ENCODE results near the gene TMEM145. TPM values are rescaled to one million over a fixed set of nuclear protein-coding genes. Genes with fewer than 3 reads are reported as not detected.

The TMEM145 gene
- total and polyA plus RNA-seq, 4 experiments from 2014 or later, result not detected

DNA sequence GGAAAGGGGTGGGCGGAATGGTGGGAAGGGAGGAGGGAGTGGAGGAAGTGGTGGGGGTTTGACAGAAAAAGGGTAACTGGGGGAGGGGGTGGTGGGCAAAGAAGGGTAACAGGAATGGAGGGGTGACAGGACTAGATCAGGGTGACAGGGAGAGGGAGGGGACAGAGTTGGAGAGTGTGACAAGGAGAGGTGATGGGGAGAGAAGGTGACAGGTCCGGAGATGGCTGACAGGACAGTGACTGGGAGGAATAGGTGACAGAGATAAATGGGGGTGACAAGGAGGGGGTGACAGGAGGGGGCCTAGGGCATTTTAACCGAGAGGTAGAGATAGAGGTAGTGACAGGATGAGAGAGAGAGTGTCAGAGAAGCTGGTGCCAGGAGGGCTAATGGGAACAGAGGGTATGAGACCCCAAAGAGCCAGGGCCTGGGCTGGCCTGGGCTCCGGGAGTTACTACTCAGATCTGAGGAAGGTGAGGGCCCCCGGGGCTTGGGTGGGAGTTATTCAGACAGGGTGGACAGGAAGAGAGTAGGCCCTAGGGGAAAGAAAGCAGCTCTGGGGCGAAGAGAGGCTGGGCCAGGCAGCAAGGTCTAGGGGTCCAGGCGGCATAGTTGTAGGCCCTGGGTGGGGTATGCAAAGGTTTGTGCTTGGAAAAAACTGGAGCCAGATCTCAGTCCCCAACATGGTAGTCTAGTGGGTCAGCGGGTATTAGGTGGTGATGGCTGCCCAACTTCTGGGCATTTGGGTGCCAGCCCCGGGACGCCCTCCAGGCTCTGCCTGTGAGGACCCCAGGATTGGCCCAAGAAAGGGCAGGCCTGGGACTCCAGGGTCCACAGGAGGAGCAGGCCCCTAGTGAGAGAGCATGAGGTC is 43.4 kb upstream of the TMEM145 start:
- Mint-ChIP-seq H3K27me3 (no peaks in the 10 kb centered on the region), H3K4me1 (peaks cover 3 to 31% (median 28%) of the 10 kb centered on the region in 4 donors), H3K36me3 (peaks cover under 1 to 11% of the 10 kb centered on the region in 2 donors), H3K4me3 (peak overlapping the region in 4 of 8 donors; percentile 89 to 94 (median 92)), H3K9me3 (no peaks in the 10 kb centered on the region), H3K27ac (peak overlapping the region in 4 of 7 donors; percentile 96 to 99 (median 98))
- Histone ChIP-seq H3K4me1 (ENCODE audit: insufficient read depth, low read length) (peaks cover 37% of the 10 kb centered on the region), H3K27me3 (ENCODE audit: insufficient read depth, low read length) (no peaks in the 10 kb centered on the region), H3K9me3 (ENCODE audit: control insufficient read depth in 1 of 2, low read length in 2 of 2) (no peaks in the 10 kb centered on the region), H3K27ac (ENCODE audit: low read depth, low read length) (peak overlapping the region; percentile 93), H3K4me3 (ENCODE audit: low read length in 2 of 2) (peak overlapping the region; percentile 65 to 76), H3K36me3 (ENCODE audit: insufficient read depth, low read length) (peaks cover 13% of the 10 kb centered on the region)
- ChIA-PET POLR2A (ENCODE audit: partially characterized antibody) (interaction anchor here (0.8 to 8.1 kb wide), 12 partner anchors 12 to 147 kb away, joined by 3 to 131 read pairs (median 5); partner anchors contain the start of genes ERF and GSK3A), CTCF (ENCODE audit: partially characterized antibody) (interaction anchor here (0.9 to 2.7 kb wide), 8 partner anchors 10 to 160 kb away, joined by 3 to 35 read pairs (median 4); partner anchors contain the start of gene GSK3A)
- peak in 1 of 5 donors; percentile 57 for DNase-seq
- intact Hi-C loops (cut with micrococcal nuclease), result loop anchor here (1.0 to 5.0 kb wide), 2 partner anchors 14 to 153 kb away; no protein-coding TSS in a partner anchor

DNA sequence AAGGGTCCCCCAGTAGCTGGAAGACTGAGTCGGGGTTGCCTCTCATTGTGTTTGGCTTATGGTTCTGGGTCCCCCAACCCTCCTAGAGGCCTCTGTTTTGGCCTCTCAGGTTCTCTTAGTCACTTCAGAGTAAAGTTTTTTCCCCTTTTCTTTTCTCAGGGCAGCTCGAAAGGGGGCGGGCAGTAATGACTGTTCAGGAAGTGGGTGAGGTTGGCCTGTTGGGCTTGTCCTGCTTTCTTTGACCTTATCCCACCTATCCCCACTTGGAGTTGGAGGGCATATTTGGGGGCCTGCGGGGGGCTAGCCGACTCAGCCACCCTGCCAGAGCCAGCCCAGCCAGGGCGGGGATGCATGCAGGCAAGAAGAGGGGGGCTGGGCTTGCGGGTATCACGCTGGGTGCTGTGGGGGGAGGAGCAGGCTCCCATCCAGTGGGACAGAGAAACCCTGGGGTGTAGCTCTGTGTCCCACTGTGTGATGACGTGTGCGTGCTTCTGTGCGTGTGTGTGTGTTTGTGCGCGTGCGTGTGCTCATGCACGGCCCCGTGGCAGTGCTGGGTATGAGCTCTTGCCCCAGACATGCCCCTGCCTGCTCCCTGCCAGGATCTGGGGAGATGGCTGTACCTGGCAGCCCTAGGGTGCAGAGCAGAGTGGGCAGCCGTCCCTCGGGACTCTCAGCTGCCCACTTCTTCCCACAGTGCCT is 42.6 kb upstream of the TMEM145 start:
- Mint-ChIP-seq H3K27ac (peak overlapping the region in 4 of 7 donors; percentile 96 to 99 (median 98)), H3K36me3 (peaks cover 6 to 16% of the 10 kb centered on the region in 2 donors), H3K27me3 (no peaks in the 10 kb centered on the region), H3K9me3 (no peaks in the 10 kb centered on the region), H3K4me1 (peaks cover 9 to 35% (median 34%) of the 10 kb centered on the region in 4 donors), H3K4me3 (peak overlapping the region in 4 of 8 donors; percentile 89 to 94 (median 92))
- ChIA-PET CTCF (ENCODE audit: partially characterized antibody) (interaction anchor here (0.9 to 2.7 kb wide), 9 partner anchors 9 to 162 kb away, joined by 3 to 35 read pairs (median 4); partner anchors contain the start of gene GSK3A), POLR2A (ENCODE audit: partially characterized antibody) (interaction anchor here (0.7 to 8.1 kb wide), 10 partner anchors 12 to 138 kb away, joined by 3 to 131 read pairs (median 5); partner anchors contain the start of genes ERF and GSK3A)
- Histone ChIP-seq H3K9me3 (ENCODE audit: control insufficient read depth in 1 of 2, low read length in 2 of 2) (no peaks in the 10 kb centered on the region), H3K27me3 (ENCODE audit: insufficient read depth, low read length) (no peaks in the 10 kb centered on the region), H3K4me1 (ENCODE audit: insufficient read depth, low read length) (peaks cover 38% of the 10 kb centered on the region), H3K27ac (ENCODE audit: low read depth, low read length) (peak overlapping the region; percentile 93), H3K36me3 (ENCODE audit: insufficient read depth, low read length) (peaks cover 13% of the 10 kb centered on the region), H3K4me3 (ENCODE audit: low read length in 2 of 2) (peak overlapping the region; percentile 65 to 76)
- intact Hi-C loops (cut with micrococcal nuclease), result no loop called here
- DNase-seq, result peak; percentile 72 to 92 (median 78)

GRCh38 chr19:42271045-42271419 is 42.1 kb upstream of the TMEM145 start:
- DNase-seq, result no peak
- H3K4me3 ChIP-seq (ENCODE audit: low read length in 2 of 2), result peak overlapping the region; percentile 11 to 76
- H3K4me3 Mint-ChIP-seq, result peak overlapping the region in 4 of 8 donors; percentile 21 to 94 (median 70)

GRCh38 chr19:42271861-42272534 is 41.1 kb upstream of the TMEM145 start:
- ChIA-PET CTCF (ENCODE audit: partially characterized antibody) (interaction anchor here (1.1 kb wide), 1 partner anchor 163 kb away, joined by 3 read pairs; no protein-coding TSS in a partner anchor), POLR2A (ENCODE audit: partially characterized antibody) (interaction anchor here (1.0 to 8.1 kb wide), 4 partner anchors 10 to 136 kb away, joined by 4 to 131 read pairs (median 6); partner anchors contain the start of gene GSK3A)
- Histone ChIP-seq H3K36me3 (ENCODE audit: insufficient read depth, low read length) (peaks cover 13% of the 10 kb centered on the region), H3K27ac (ENCODE audit: low read depth, low read length) (peak overlapping the region; percentile 93), H3K4me1 (ENCODE audit: insufficient read depth, low read length) (peaks cover 51% of the 10 kb centered on the region), H3K9me3 (ENCODE audit: control insufficient read depth in 1 of 2, low read length in 2 of 2) (no peaks in the 10 kb centered on the region), H3K27me3 (ENCODE audit: insufficient read depth, low read length) (no peaks in the 10 kb centered on the region), H3K4me3 (ENCODE audit: low read length in 2 of 2) (no peak overlapping the region)
- intact Hi-C loops (cut with micrococcal nuclease), result no loop called here
- Mint-ChIP-seq H3K27ac (peak overlapping the region in 3 of 7 donors; percentile 73 to 96 (median 87)), H3K36me3 (peaks cover 6 to 19% of the 10 kb centered on the region in 2 donors), H3K4me3 (no peak overlapping the region), H3K4me1 (peaks cover 24 to 49% (median 44%) of the 10 kb centered on the region in 4 donors), H3K27me3 (no peaks in the 10 kb centered on the region), H3K9me3 (no peaks in the 10 kb centered on the region)
- DNase-seq, result peak in 1 of 5 donors; percentile 35

More at GRCh38 chr19:42271045-42271419, 42.1 kb upstream of the TMEM145 start:
- Histone ChIP-seq H3K36me3 (ENCODE audit: insufficient read depth, low read length) (peaks cover 13% of the 10 kb centered on the region), H3K9me3 (ENCODE audit: control insufficient read depth in 1 of 2, low read length in 2 of 2) (no peaks in the 10 kb centered on the region), H3K4me1 (ENCODE audit: insufficient read depth, low read length) (peaks cover 41% of the 10 kb centered on the region), H3K27ac (ENCODE audit: low read depth, low read length) (peak overlapping the region; percentile 93), H3K27me3 (ENCODE audit: insufficient read depth, low read length) (no peaks in the 10 kb centered on the region)
- POLR2A ChIA-PET (ENCODE audit: partially characterized antibody), result interaction anchor here (0.7 to 8.1 kb wide), 8 partner anchors 11 to 138 kb away, joined by 3 to 131 read pairs (median 6); partner anchors contain the start of genes ERF and GSK3A
- intact Hi-C loops (cut with micrococcal nuclease), result no loop called here
- Mint-ChIP-seq H3K27ac (peak overlapping the region in 5 of 7 donors; percentile 71 to 96 (median 87)), H3K27me3 (no peaks in the 10 kb centered on the region), H3K36me3 (peaks cover 6 to 17% of the 10 kb centered on the region in 2 donors), H3K4me1 (peaks cover 14 to 40% (median 37%) of the 10 kb centered on the region in 4 donors), H3K9me3 (no peaks in the 10 kb centered on the region)
- CTCF ChIA-PET (ENCODE audit: partially characterized antibody), result interaction anchor here (1.1 to 2.7 kb wide), 5 partner anchors 8 to 162 kb away, joined by 3 to 35 read pairs (median 4); partner anchors contain the start of gene GSK3A

- Histone ChIP-seq H3K9me3 (ENCODE audit: control insufficient read depth in 1 of 2, low read length in 2 of 2) (no peaks in the 10 kb centered on the region), H3K4me3 (ENCODE audit: low read length in 2 of 2) (no peak overlapping the region), H3K27ac (ENCODE audit: low read depth, low read length) (no peak overlapping the region), H3K27me3 (ENCODE audit: insufficient read depth, low read length) (no peaks in the 10 kb centered on the region), H3K4me1 (ENCODE audit: insufficient read depth, low read length) (peaks cover 48% of the 10 kb centered on the region), H3K36me3 (ENCODE audit: insufficient read depth, low read length) (peaks cover 13% of the 10 kb centered on the region)
- intact Hi-C loops (cut with micrococcal nuclease), result no loop called here
- Mint-ChIP-seq H3K4me1 (peaks cover 29 to 54% (median 42%) of the 10 kb centered on the region in 4 donors), H3K36me3 (peaks cover 6 to 19% of the 10 kb centered on the region in 2 donors), H3K27me3 (no peaks in the 10 kb centered on the region), H3K9me3 (no peaks in the 10 kb centered on the region), H3K4me3 (no peak overlapping the region), H3K27ac (no peak overlapping the region)
- CTCF ChIA-PET (ENCODE audit: partially characterized antibody), result no interaction called here
- POLR2A ChIA-PET (ENCODE audit: partially characterized antibody), result interaction anchor here (1.0 to 8.1 kb wide), 3 partner anchors 10 to 30 kb away, joined by 5 to 131 read pairs (median 6); partner anchors contain the start of gene GSK3A
- peak in 1 of 5 donors; percentile 26 for DNase-seq
Measured at GRCh38 chr19:42272535-42272897, 40.6 kb upstream of the TMEM145 start.

DNA sequence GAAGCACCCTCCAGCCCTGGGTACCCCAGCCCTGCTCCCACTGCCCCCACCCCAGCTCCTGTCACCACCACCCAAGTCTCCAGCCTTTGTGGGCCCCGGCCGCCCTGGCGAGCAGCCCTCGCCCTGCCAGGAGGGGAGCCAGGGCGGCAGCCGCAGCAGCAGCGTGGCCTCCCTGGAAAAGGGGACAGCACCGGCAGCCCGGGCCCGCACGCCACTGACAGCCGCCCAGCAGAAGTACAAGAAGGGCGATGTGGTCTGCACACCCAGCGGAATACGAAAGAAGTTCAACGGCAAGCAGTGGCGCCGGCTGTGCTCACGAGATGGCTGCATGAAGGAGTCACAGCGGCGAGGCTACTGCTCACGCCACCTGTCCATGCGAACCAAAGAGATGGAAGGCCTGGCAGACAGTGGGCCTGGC is 40.1 kb upstream of the TMEM145 start:
- CTCF ChIA-PET (ENCODE audit: partially characterized antibody), result no interaction called here

More for the DNA sequence above, 40.1 kb upstream of the TMEM145 start:
- H3K27me3 Mint-ChIP-seq, result no peaks in the 10 kb centered on the region
- H3K9me3 ChIP-seq (ENCODE audit: control insufficient read depth in 1 of 2, low read length in 2 of 2), result no peaks in the 10 kb centered on the region
- H3K4me3 Mint-ChIP-seq, result no peak overlapping the region
- peaks cover 13% of the 10 kb centered on the region for H3K36me3 ChIP-seq (ENCODE audit: insufficient read depth, low read length)
- no peaks in the 10 kb centered on the region for H3K27me3 ChIP-seq (ENCODE audit: insufficient read depth, low read length)
- H3K9me3 Mint-ChIP-seq, result no peaks in the 10 kb centered on the region
- DNase-seq, result peak in 1 of 5 donors; percentile 28
- H3K4me1 ChIP-seq (ENCODE audit: insufficient read depth, low read length), result peaks cover 44% of the 10 kb centered on the region
- peak overlapping the region in 1 of 7 donors; percentile 32 for H3K27ac Mint-ChIP-seq
- intact Hi-C loops (cut with micrococcal nuclease), result no loop called here
- H3K36me3 Mint-ChIP-seq, result peaks cover 6 to 19% of the 10 kb centered on the region in 2 donors
- no peak overlapping the region for H3K4me3 ChIP-seq (ENCODE audit: low read length in 2 of 2)
- peaks cover 30 to 54% (median 37%) of the 10 kb centered on the region in 4 donors for H3K4me1 Mint-ChIP-seq
- no peak overlapping the region for H3K27ac ChIP-seq (ENCODE audit: low read depth, low read length)
- POLR2A ChIA-PET (ENCODE audit: partially characterized antibody), result interaction anchor here (2.4 to 8.1 kb wide), 2 partner anchors 9 to 28 kb away, joined by 5 to 131 read pairs; no protein-coding TSS in a partner anchor
